OCI-LY3 (cell line): Measurements from ENCODE around the gene CDS2.

Source experiments
- EZH2phosphoT487 ChIP-seq: fragments of 200-600 bp; shearing (Covaris generic); IDR thresholded peaks from 2 replicates; pipeline ENCODE4 v1.6.1; 2018; ENCODE audit warnings: antibody characterized with exemption, mixed run types, low read depth
- TF ChIP-seq, protein P1 (sequence below): fragments of 200-600, 300-600 bp; sonication (generic); IDR thresholded peaks from 2 replicates; pipeline ENCODE4 v1.5.1; 2014; ENCODE audit warnings: antibody characterized with exemption, low read length, low read depth

- TF ChIP-seq, protein P1, sequence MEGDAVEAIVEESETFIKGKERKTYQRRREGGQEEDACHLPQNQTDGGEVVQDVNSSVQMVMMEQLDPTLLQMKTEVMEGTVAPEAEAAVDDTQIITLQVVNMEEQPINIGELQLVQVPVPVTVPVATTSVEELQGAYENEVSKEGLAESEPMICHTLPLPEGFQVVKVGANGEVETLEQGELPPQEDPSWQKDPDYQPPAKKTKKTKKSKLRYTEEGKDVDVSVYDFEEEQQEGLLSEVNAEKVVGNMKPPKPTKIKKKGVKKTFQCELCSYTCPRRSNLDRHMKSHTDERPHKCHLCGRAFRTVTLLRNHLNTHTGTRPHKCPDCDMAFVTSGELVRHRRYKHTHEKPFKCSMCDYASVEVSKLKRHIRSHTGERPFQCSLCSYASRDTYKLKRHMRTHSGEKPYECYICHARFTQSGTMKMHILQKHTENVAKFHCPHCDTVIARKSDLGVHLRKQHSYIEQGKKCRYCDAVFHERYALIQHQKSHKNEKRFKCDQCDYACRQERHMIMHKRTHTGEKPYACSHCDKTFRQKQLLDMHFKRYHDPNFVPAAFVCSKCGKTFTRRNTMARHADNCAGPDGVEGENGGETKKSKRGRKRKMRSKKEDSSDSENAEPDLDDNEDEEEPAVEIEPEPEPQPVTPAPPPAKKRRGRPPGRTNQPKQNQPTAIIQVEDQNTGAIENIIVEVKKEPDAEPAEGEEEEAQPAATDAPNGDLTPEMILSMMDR: no peak
- no peak for TF ChIP-seq EZH2phosphoT487
These were observed 54.1 kb downstream of the CDS2 start for GRCh38 chr20:5180933-5181332.
